Measurements from ENCODE around the gene KIF13A. TPM values are rescaled to one million over a fixed set of nuclear protein-coding genes. Genes with fewer than 3 reads are reported as not detected.

KIF13A gene
- total RNA-seq, 1 donor from 2014 or later, result 51.9 TPM

DNA sequence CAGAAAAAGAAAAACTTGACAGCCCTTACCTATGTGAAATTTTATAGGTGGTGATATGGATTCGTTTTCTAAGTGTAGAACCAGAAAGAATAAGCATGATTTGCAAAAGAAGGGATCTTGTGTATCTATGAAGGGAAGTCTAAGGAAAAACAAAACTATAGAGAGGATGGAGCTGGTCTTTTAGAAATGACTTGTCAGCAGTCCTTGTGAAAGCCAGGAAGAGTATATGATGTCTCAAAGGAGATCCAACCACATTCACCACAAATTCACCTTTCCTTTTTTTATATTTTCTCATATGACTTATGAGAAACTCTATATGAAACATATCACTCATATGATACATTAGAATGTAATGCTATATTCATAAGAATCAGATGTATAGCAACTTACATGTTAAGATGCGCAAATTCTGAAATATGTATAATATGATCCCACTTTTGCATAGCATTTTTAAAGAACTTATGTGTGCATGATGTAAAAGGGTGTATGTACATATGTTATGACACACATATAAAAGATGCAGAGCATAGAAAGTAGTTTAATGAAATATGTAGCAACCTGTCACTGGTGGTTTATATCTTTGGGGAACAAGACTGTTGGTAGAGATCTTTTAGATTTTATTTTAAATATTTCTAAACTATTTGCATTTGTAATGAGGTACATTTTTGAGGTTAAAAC, 188.8 kb downstream of the KIF13A start:
- Mint-ChIP-seq H3K9me3 (ENCODE audit: low read depth) (no peaks in the 10 kb centered on the region), H3K36me3 (ENCODE audit: low read depth) (peaks cover 34% of the 10 kb centered on the region)

DNA sequence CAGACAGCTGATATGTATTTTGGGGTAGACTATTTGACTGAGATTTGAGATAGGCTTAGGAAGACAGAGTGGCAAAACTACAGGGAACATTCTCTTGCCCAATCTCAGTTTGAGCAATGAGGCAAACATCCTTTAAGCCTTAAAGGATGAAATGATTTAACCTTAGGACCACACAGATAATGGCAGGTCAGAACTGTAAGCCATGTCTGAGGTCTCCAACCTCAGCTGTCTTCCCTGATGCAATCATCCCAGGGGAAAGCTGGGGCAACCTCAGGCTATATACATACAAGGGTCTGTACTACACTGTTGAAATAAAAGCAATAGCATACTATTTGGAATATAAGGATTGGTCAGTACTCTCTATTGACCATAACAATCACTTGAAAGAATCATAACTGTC, 196.9 kb downstream of the KIF13A start:
- Mint-ChIP-seq H3K9me3 (ENCODE audit: low read depth) (no peaks in the 10 kb centered on the region), H3K4me1 (ENCODE audit: low read depth) (no peaks in the 10 kb centered on the region), H3K27ac (ENCODE audit: unreplicated experiment) (no peak overlapping the region), H3K36me3 (ENCODE audit: low read depth) (peaks cover 30% of the 10 kb centered on the region), H3K4me3 (ENCODE audit: unreplicated experiment) (no peak overlapping the region), H3K27me3 (ENCODE audit: low read depth) (no peaks in the 10 kb centered on the region)
- TF ChIP-seq, protein P1, sequence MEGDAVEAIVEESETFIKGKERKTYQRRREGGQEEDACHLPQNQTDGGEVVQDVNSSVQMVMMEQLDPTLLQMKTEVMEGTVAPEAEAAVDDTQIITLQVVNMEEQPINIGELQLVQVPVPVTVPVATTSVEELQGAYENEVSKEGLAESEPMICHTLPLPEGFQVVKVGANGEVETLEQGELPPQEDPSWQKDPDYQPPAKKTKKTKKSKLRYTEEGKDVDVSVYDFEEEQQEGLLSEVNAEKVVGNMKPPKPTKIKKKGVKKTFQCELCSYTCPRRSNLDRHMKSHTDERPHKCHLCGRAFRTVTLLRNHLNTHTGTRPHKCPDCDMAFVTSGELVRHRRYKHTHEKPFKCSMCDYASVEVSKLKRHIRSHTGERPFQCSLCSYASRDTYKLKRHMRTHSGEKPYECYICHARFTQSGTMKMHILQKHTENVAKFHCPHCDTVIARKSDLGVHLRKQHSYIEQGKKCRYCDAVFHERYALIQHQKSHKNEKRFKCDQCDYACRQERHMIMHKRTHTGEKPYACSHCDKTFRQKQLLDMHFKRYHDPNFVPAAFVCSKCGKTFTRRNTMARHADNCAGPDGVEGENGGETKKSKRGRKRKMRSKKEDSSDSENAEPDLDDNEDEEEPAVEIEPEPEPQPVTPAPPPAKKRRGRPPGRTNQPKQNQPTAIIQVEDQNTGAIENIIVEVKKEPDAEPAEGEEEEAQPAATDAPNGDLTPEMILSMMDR (IDR thresholded peaks at IDR 0.05), result no peak
- DNase-seq (ENCODE audit: low spot score), result no peak

More for the DNA sequence above, 188.8 kb downstream of the KIF13A start:
- TF ChIP-seq, protein P1 (IDR thresholded peaks at IDR 0.05), result no peak
- Mint-ChIP-seq H3K27ac (ENCODE audit: unreplicated experiment) (no peak overlapping the region), H3K27me3 (ENCODE audit: low read depth) (no peaks in the 10 kb centered on the region), H3K4me1 (ENCODE audit: low read depth) (no peaks in the 10 kb centered on the region), H3K4me3 (ENCODE audit: unreplicated experiment) (no peak overlapping the region)
- no peak for DNase-seq (ENCODE audit: low spot score)

DNA sequence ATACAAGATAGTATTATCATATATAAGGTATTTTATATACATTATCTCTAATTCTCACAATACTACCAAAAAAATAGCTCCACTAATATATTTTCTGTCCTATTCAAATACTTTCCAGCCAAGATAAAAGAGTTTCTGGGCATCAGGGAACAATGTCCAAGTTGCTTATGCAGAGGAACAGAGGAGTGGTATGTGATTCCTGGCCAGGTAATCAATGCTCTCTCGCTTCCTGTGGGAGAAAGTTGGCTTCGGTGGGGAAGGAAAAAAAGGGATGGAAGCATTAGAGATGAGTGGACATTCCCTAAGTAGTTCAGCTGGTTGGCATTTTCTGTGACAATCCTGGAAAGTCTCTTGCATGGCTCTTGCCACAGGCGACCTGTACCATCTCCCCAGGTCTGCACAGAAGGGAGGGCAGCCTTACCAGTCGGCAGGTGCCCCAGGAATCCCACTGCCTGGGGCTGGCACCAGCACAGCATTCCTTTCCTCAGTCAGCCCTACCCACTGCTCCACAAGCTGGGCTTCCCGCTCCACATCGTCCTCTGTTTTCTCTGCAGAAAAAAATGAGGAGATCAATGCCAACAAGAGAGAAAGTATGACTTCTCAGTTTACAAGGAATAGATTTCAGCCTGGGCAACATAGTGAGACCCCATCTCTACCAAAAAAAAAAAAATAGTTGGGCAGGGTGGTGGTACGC, 202.2 kb downstream of the KIF13A start:
- H3K4me1 Mint-ChIP-seq (ENCODE audit: low read depth), result no peaks in the 10 kb centered on the region
- H3K36me3 Mint-ChIP-seq (ENCODE audit: low read depth), result peaks cover 25% of the 10 kb centered on the region
- no peak for DNase-seq (ENCODE audit: low spot score)
- no peaks in the 10 kb centered on the region for H3K27me3 Mint-ChIP-seq (ENCODE audit: low read depth)
- H3K9me3 Mint-ChIP-seq (ENCODE audit: low read depth), result no peaks in the 10 kb centered on the region
- TF ChIP-seq, protein P1 (IDR thresholded peaks at IDR 0.05), result no peak
- H3K4me3 Mint-ChIP-seq (ENCODE audit: unreplicated experiment), result no peak overlapping the region
- no peak overlapping the region for H3K27ac Mint-ChIP-seq (ENCODE audit: unreplicated experiment)

DNA sequence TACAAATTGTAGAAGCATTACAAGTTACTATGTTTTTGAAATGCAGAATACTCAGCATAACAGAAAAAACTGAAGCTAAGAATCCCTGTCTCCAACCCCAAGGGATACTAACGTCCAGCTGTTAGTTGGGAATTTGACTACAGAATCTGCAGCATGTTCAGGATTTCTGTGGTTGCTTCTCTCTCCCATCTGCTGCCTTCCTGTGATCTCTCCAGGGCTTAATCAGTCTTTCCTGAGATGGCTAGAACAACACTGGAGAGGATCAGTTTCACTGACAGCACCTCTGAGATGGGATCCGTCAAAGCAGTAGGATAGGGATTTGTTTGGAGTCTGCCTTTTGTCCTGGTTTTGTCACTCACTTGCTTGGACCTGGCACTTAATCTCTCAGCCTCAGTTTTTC, 207.4 kb downstream of the KIF13A start:
- peaks cover 29% of the 10 kb centered on the region for H3K36me3 Mint-ChIP-seq (ENCODE audit: low read depth)
- H3K27me3 Mint-ChIP-seq (ENCODE audit: low read depth), result no peaks in the 10 kb centered on the region
- no peaks in the 10 kb centered on the region for H3K9me3 Mint-ChIP-seq (ENCODE audit: low read depth)
- no peak overlapping the region for H3K27ac Mint-ChIP-seq (ENCODE audit: unreplicated experiment)
- no peaks in the 10 kb centered on the region for H3K4me1 Mint-ChIP-seq (ENCODE audit: low read depth)
- TF ChIP-seq, protein P1 (IDR thresholded peaks at IDR 0.05), result no peak
- DNase-seq (ENCODE audit: low spot score), result no peak
- no peak overlapping the region for H3K4me3 Mint-ChIP-seq (ENCODE audit: unreplicated experiment)

DNA sequence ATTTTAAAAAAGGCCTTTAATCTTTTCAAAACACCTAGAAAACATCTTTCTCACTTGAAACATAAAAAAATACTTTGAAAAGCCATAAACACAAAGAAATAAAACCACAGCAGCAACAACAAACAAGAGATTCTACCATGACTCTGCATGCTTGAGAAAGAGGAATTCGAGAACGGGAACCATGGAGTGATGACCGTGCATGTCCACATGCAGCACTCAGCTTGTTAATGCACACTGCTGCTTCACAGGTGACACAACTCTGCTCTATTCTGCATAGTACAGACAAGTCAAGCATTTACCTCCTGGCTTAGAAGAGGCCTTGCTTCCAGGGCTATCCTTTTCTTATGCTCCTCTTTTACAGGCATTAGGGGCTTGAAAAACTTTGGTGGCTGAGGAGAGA, 215.8 kb downstream of the KIF13A start:
- Mint-ChIP-seq H3K4me1 (ENCODE audit: low read depth) (no peaks in the 10 kb centered on the region), H3K27me3 (ENCODE audit: low read depth) (no peaks in the 10 kb centered on the region), H3K9me3 (ENCODE audit: low read depth) (no peaks in the 10 kb centered on the region), H3K36me3 (ENCODE audit: low read depth) (peaks cover 31% of the 10 kb centered on the region), H3K4me3 (ENCODE audit: unreplicated experiment) (no peak overlapping the region), H3K27ac (ENCODE audit: unreplicated experiment) (no peak overlapping the region)
- TF ChIP-seq, protein P1 (IDR thresholded peaks at IDR 0.05), result no peak
- no peak for DNase-seq (ENCODE audit: low spot score)

Measured in chondrocyte (in vitro differentiated cells).